Measurements from ENCODE around the gene KCNG4. TPM values are rescaled to one million over a fixed set of nuclear protein-coding genes. Genes with fewer than 3 reads are reported as not detected.
A peak's percentile ranks its signal among the peaks of the same experiment; 100 is the strongest.

Gene KCNG4
- total RNA-seq, 2 experiments from 2014 or later, result not detected

- no peaks in the 10 kb centered on the region for H3K9me3 Mint-ChIP-seq
- no peaks in the 10 kb centered on the region for H3K27me3 Mint-ChIP-seq (ENCODE audit: low read depth)
- no peak for DNase-seq
- H3K27ac Mint-ChIP-seq, result peak overlapping the region; percentile 21
- peaks cover 21% of the 10 kb centered on the region for H3K4me1 Mint-ChIP-seq (ENCODE audit: low read depth)
- peaks cover 7% of the 10 kb centered on the region for H3K36me3 Mint-ChIP-seq (ENCODE audit: low read depth)
- CTCF ChIA-PET, result interaction anchor here (1.6 to 5.0 kb wide), 2 partner anchors 10 to 99 kb away, joined by 5 to 43 read pairs; no protein-coding TSS in a partner anchor
- intact Hi-C loops (cut with micrococcal nuclease), result no loop called here
- no peak overlapping the region for H3K4me3 Mint-ChIP-seq
These were observed 55.8 kb downstream of the KCNG4 start for GRCh38 chr16:84183911-84184591.

GRCh38 chr16:84183572-84183875 is 56.3 kb downstream of the KCNG4 start:
- H3K9me3 Mint-ChIP-seq, result no peaks in the 10 kb centered on the region
- no peaks in the 10 kb centered on the region for H3K27me3 Mint-ChIP-seq (ENCODE audit: low read depth)
- H3K27ac Mint-ChIP-seq, result no peak overlapping the region
- H3K36me3 Mint-ChIP-seq (ENCODE audit: low read depth), result peaks cover 7% of the 10 kb centered on the region
- CTCF ChIA-PET, result interaction anchor here (5.0 kb wide), 1 partner anchor 9 kb away, joined by 43 read pairs; no protein-coding TSS in a partner anchor
- H3K4me1 Mint-ChIP-seq (ENCODE audit: low read depth), result peaks cover 21% of the 10 kb centered on the region
- DNase-seq, result no peak
- intact Hi-C loops (cut with micrococcal nuclease), result no loop called here
- H3K4me3 Mint-ChIP-seq, result no peak overlapping the region

- H3K4me3 Mint-ChIP-seq, result no peak overlapping the region
- DNase-seq, result no peak
- peaks cover 8% of the 10 kb centered on the region for H3K36me3 Mint-ChIP-seq (ENCODE audit: low read depth)
- no peaks in the 10 kb centered on the region for H3K27me3 Mint-ChIP-seq (ENCODE audit: low read depth)
- H3K27ac Mint-ChIP-seq, result no peak overlapping the region
- CTCF ChIA-PET, result interaction anchor here (0.6 to 5.0 kb wide), 2 partner anchors 9 to 1824 kb away, joined by 3 to 43 read pairs; no protein-coding TSS in a partner anchor
- no peaks in the 10 kb centered on the region for H3K9me3 Mint-ChIP-seq
- intact Hi-C loops (cut with micrococcal nuclease), result no loop called here
- H3K4me1 Mint-ChIP-seq (ENCODE audit: low read depth), result peaks cover 27% of the 10 kb centered on the region
These were observed 56.9 kb downstream of the KCNG4 start for GRCh38 chr16:84182680-84183571.

GRCh38 chr16:84182104-84182503 is 57.7 kb downstream of the KCNG4 start:
- Mint-ChIP-seq H3K36me3 (ENCODE audit: low read depth) (peaks cover 10% of the 10 kb centered on the region), H3K4me3 (no peak overlapping the region), H3K9me3 (no peaks in the 10 kb centered on the region), H3K4me1 (ENCODE audit: low read depth) (peaks cover 32% of the 10 kb centered on the region), H3K27ac (no peak overlapping the region), H3K27me3 (ENCODE audit: low read depth) (no peaks in the 10 kb centered on the region)
- intact Hi-C loops (cut with micrococcal nuclease), result no loop called here
- DNase-seq, result no peak
- CTCF ChIA-PET, result interaction anchor here (0.6 kb wide), 1 partner anchor 1825 kb away, joined by 3 read pairs; no protein-coding TSS in a partner anchor

- CTCF ChIA-PET, result no interaction called here
- no peaks in the 10 kb centered on the region for H3K27me3 Mint-ChIP-seq (ENCODE audit: low read depth)
- H3K9me3 Mint-ChIP-seq, result no peaks in the 10 kb centered on the region
- no peak for DNase-seq
- no peak overlapping the region for H3K27ac Mint-ChIP-seq
- peaks cover 30% of the 10 kb centered on the region for H3K4me1 Mint-ChIP-seq (ENCODE audit: low read depth)
- intact Hi-C loops (cut with micrococcal nuclease), result no loop called here
- peaks cover 8% of the 10 kb centered on the region for H3K36me3 Mint-ChIP-seq (ENCODE audit: low read depth)
- H3K4me3 Mint-ChIP-seq, result no peak overlapping the region
These were observed 58.5 kb downstream of the KCNG4 start for GRCh38 chr16:84181144-84181915.

- DNase-seq, result no peak
- CTCF ChIA-PET, result no interaction called here
- no peak overlapping the region for H3K27ac Mint-ChIP-seq
These were observed 59.2 kb downstream of the KCNG4 start for GRCh38 chr16:84180519-84181140.

GRCh38 chr16:84179612-84180320 is 60.0 kb downstream of the KCNG4 start:
- Mint-ChIP-seq H3K27ac (no peak overlapping the region), H3K4me1 (ENCODE audit: low read depth) (peaks cover 23% of the 10 kb centered on the region), H3K36me3 (ENCODE audit: low read depth) (peaks cover 8% of the 10 kb centered on the region), H3K9me3 (no peaks in the 10 kb centered on the region), H3K4me3 (no peak overlapping the region), H3K27me3 (ENCODE audit: low read depth) (no peaks in the 10 kb centered on the region)
- DNase-seq, result no peak
- intact Hi-C loops (cut with micrococcal nuclease), result no loop called here
- CTCF ChIA-PET, result interaction anchor here (0.9 to 1.2 kb wide), 2 partner anchors 94 to 117 kb away, joined by 3 read pairs; no protein-coding TSS in a partner anchor

More at GRCh38 chr16:84180519-84181140, 59.2 kb downstream of the KCNG4 start:
- H3K27me3 Mint-ChIP-seq (ENCODE audit: low read depth), result no peaks in the 10 kb centered on the region
- H3K4me3 Mint-ChIP-seq, result no peak overlapping the region
- H3K9me3 Mint-ChIP-seq, result no peaks in the 10 kb centered on the region
- peaks cover 26% of the 10 kb centered on the region for H3K4me1 Mint-ChIP-seq (ENCODE audit: low read depth)
- H3K36me3 Mint-ChIP-seq (ENCODE audit: low read depth), result peaks cover 8% of the 10 kb centered on the region
- intact Hi-C loops (cut with micrococcal nuclease), result no loop called here

GRCh38 chr16:84178892-84179611 is 60.8 kb downstream of the KCNG4 start:
- Mint-ChIP-seq H3K4me1 (ENCODE audit: low read depth) (peaks cover 17% of the 10 kb centered on the region), H3K36me3 (ENCODE audit: low read depth) (peaks cover 8% of the 10 kb centered on the region), H3K27ac (peak overlapping the region; percentile 81), H3K9me3 (no peaks in the 10 kb centered on the region), H3K27me3 (ENCODE audit: low read depth) (no peaks in the 10 kb centered on the region), H3K4me3 (no peak overlapping the region)
- intact Hi-C loops (cut with micrococcal nuclease), result no loop called here
- CTCF ChIA-PET, result interaction anchor here (0.7 to 1.2 kb wide), 4 partner anchors 8 to 116 kb away, joined by 3 read pairs; partner anchors contain the start of gene TAF1C
- no peak for DNase-seq

GRCh38 chr16:84178146-84178765 is 61.6 kb downstream of the KCNG4 start:
- intact Hi-C loops (cut with micrococcal nuclease), result no loop called here
- H3K4me3 Mint-ChIP-seq, result no peak overlapping the region

GRCh38 chr16:84177741-84178073 is 62.1 kb downstream of the KCNG4 start:
- intact Hi-C loops (cut with micrococcal nuclease), result no loop called here
- peak; percentile 26 for DNase-seq
- Mint-ChIP-seq H3K27me3 (ENCODE audit: low read depth) (no peaks in the 10 kb centered on the region), H3K36me3 (ENCODE audit: low read depth) (peaks cover 5% of the 10 kb centered on the region), H3K4me3 (no peak overlapping the region), H3K9me3 (no peaks in the 10 kb centered on the region), H3K4me1 (ENCODE audit: low read depth) (peaks cover 17% of the 10 kb centered on the region), H3K27ac (peak overlapping the region; percentile 81)
- CTCF ChIA-PET, result interaction anchor here (1.3 to 7.1 kb wide), 2 partner anchors 9 to 91 kb away, joined by 8 to 138 read pairs; partner anchors contain the start of gene TAF1C

More at GRCh38 chr16:84178146-84178765, 61.6 kb downstream of the KCNG4 start:
- H3K27ac Mint-ChIP-seq, result peak overlapping the region; percentile 81
- peaks cover 8% of the 10 kb centered on the region for H3K36me3 Mint-ChIP-seq (ENCODE audit: low read depth)
- no peaks in the 10 kb centered on the region for H3K27me3 Mint-ChIP-seq (ENCODE audit: low read depth)
- no peaks in the 10 kb centered on the region for H3K9me3 Mint-ChIP-seq
- H3K4me1 Mint-ChIP-seq (ENCODE audit: low read depth), result peaks cover 17% of the 10 kb centered on the region
- no peak for DNase-seq
- CTCF ChIA-PET, result interaction anchor here (0.7 to 7.1 kb wide), 4 partner anchors 9 to 101 kb away, joined by 3 to 138 read pairs (median 6); partner anchors contain the start of gene TAF1C

Data from activated naive CD4-positive, alpha-beta T cell treated with anti-CD3 and anti-CD28 coated beads for 36 hours (primary cell).